Right lobe of liver (tissue), 4 donors: Measurements from ENCODE around the gene SH3RF3.

Source experiments
- CTCF ChIP-seq, 4 donors: fragments of 200-600 bp in 3 of 4; fragments of 450-650 bp in 1 of 4; IDR thresholded peaks; one replicate each; pipeline versions ENCODE4 v1.5.1 to v1.8.0; 2016 to 2022; ENCODE audit warnings: antibody characterized with exemption in 4 of 4, mild to moderate bottlenecking in 2 of 4
- POLR2A ChIP-seq: fragments of 450-650 bp; IDR thresholded peaks from one replicate; pipeline ENCODE4 v1.6.1; 2017; ENCODE audit warnings: antibody characterized with exemption, mild to moderate bottlenecking
- donor health status: DM: no; HTN: no; CAD: no.
- donor health status: DM: no; HTN: no; CAD: no.
- donor health status: DM: no; HTN: yes; CAD: no.

DNA sequence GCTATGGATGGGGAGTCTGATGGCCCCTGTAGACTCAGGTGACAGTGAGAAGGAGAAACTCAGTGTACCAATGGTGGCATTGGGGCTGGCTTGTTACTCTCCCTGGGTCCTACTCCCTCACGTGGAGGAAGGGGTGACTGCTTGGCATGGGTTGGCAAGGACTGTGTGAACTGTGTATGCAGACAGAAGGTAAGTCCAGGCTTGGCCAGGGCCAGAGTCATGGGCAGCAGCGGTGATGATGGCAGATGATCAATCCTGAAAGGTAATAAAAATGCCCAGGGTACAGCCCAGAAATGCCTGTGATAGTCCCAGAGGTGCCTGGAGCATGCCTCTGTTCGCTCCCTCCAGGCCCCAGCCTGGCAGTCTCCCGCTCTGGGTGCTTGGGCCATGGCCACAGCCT is 153.9 kb downstream of the SH3RF3 start:
- TF ChIP-seq CTCF (IDR thresholded peaks at IDR 0.05), result no peak
- TF ChIP-seq POLR2A, result no peak
